Measurements from ENCODE around the gene RNF10. TPM values are rescaled to one million over a fixed set of nuclear protein-coding genes. Genes with fewer than 3 reads are reported as not detected.

Gene RNF10
- total RNA-seq, 4 donors from 2014 or later = 152 to 282 (median 247) TPM

- DNase-seq = no peak
- H3K9me3 ChIP-seq = no peaks in the 10 kb centered on the region
- TF ChIP-seq CTCF (IDR thresholded peaks at IDR 0.05 in 4 of 5, conservative IDR thresholded peaks at IDR 0.05 in 1 of 5) = no peak
- TF ChIP-seq POLR2A (IDR thresholded peaks at IDR 0.05) = no peak
- H3K27me3 ChIP-seq = peaks cover 0 to 1% (median 0%) of the 10 kb centered on the region in 3 donors
- no peaks in the 10 kb centered on the region for H3K4me1 ChIP-seq
- intact Hi-C loops (cut with DNase I; ENCODE audit: low total_unique reads) (no loop called here), in situ Hi-C loops (cut with MboI; ENCODE audit: low sequenced_read_pairs in 4 of 4) (loop anchor here in 1 of 4 donors (25.0 kb wide), 1 partner anchor 487 kb away; no protein-coding TSS in a partner anchor)
- no peak overlapping the region for H3K4me3 ChIP-seq
- no peaks in the 10 kb centered on the region for H3K36me3 ChIP-seq
- ATAC-seq = no peak
- H3K27ac ChIP-seq = no peak overlapping the region
These were observed 91.6 kb downstream of the RNF10 start for GRCh38 chr12:120625557-120626419.

Other genes with a start within 250 kb of the RNF10 start
- gene RNU4-2, start 242.5 kb upstream of the RNF10 start, total RNA-seq = under 1 TPM in 2 of 4 donors, not detected in 2; under 0.01 TPM
- under 1 TPM in 1 of 4 donors, not detected in 3; under 0.01 TPM for gene RNU4-1, start 241.1 kb upstream of the RNF10 start, total RNA-seq
- gene SIRT4, start 232.0 kb upstream of the RNF10 start, total RNA-seq = 10 to 100 TPM in 1 of 4 donors, 1 to 10 TPM in 3; 2.5 to 13.2 (median 6.7) TPM
- not detected for gene PLA2G1B, start 206.6 kb upstream of the RNF10 start, total RNA-seq
- gene MSI1, start 165.2 kb upstream of the RNF10 start, total RNA-seq = under 1 TPM in 1 of 4 donors, not detected in 3; 0.16 TPM
- gene COX6A1, start 96.2 kb upstream of the RNF10 start, total RNA-seq = 10 to 100 TPM; 46.9 to 90.8 (median 74.3) TPM
- gene TRIAP1, start 88.0 kb upstream of the RNF10 start, total RNA-seq = 10 to 100 TPM; 14.4 to 33.7 (median 28.0) TPM
- gene GATC, start 87.9 kb upstream of the RNF10 start, total RNA-seq = 10 to 100 TPM; 14.5 to 20.7 (median 18.4) TPM
- gene SRSF9, start 64.6 kb upstream of the RNF10 start, total RNA-seq = 10 to 100 TPM; 13.5 to 18.6 (median 16.0) TPM
- gene DYNLL1, start 38.2 kb upstream of the RNF10 start, total RNA-seq = 10 to 100 TPM; 16.7 to 45.0 (median 32.6) TPM
- 10 to 100 TPM; 34.5 to 47.3 (median 39.2) TPM for gene COQ5, start 5.2 kb upstream of the RNF10 start, total RNA-seq
- 10 to 100 TPM; 12.2 to 23.3 (median 15.2) TPM for gene POP5, start 47.0 kb downstream of the RNF10 start, total RNA-seq
- 1 to 10 TPM in 1 of 4 donors, under 1 TPM in 2, not detected in 1; 0.52 to 1.6 (median 0.62) TPM for gene CABP1, start 106.3 kb downstream of the RNF10 start, total RNA-seq
- gene MLEC, start 152.8 kb downstream of the RNF10 start, total RNA-seq = 10 to 100 TPM; 46.5 to 89.4 (median 60.1) TPM
- gene UNC119B, start 176.1 kb downstream of the RNF10 start, total RNA-seq = 1 to 10 TPM; 4.7 to 8.7 (median 7.8) TPM
- 100 to 1,000 TPM; 166 to 224 (median 200) TPM for gene ACADS, start 191.5 kb downstream of the RNF10 start, total RNA-seq

All from gastrocnemius medialis (tissue), 4 donors.